NT2/D1 (cell line): Measurements from ENCODE around the gene DHX29.

ENCODE experiments used
- YY1 ChIP-seq: IDR thresholded peaks from 2 replicates; pipeline ENCODE4 v1.6.1; 2011; ENCODE audit not compliant: insufficient read length, insufficient read depth
- ZNF274 ChIP-seq: IDR thresholded peaks from 2 replicates; pipeline ENCODE4 v1.6.1; 2011; ENCODE audit warnings: mild to moderate bottlenecking, low read depth, low read length

DNA sequence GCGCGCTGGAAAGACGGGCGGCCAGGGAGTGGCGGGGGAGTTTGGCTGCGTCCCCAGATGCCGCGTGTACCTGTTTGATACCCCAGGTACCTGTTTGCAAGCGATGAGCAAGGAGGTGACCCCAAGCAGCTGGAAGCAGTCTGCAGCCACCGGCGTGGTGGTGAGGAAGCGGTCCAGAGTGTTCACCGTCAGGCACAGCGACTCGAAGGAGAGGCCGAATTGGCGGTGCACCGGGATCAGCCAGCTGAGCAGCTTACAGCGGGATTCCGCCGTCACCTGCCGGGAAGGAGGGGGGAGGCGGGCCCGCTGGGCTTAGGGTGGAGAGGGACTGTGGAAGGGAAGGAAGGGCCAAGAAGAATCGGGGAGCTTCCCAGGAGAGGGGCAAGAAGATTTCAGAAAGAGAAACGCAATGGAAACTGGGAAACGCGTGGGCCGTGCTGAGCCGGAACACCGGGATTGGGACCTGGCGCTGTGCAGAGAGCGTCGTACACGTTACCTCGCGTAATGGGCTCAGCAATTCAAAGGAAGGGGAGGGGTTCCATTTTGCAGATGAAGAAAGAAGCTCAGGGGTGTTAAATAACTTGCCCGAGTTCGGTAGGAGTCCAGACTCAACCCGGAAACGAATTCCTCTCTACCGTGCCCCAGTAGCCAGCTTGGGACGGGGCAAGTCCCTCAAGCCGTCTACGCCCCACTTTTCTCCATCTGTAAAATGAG, 75.1 kb downstream of the DHX29 start:
- TF ChIP-seq YY1 (no peak), ZNF274 (no peak)
